Measurements from ENCODE around the gene C22orf15.

C22orf15 gene

DNA sequence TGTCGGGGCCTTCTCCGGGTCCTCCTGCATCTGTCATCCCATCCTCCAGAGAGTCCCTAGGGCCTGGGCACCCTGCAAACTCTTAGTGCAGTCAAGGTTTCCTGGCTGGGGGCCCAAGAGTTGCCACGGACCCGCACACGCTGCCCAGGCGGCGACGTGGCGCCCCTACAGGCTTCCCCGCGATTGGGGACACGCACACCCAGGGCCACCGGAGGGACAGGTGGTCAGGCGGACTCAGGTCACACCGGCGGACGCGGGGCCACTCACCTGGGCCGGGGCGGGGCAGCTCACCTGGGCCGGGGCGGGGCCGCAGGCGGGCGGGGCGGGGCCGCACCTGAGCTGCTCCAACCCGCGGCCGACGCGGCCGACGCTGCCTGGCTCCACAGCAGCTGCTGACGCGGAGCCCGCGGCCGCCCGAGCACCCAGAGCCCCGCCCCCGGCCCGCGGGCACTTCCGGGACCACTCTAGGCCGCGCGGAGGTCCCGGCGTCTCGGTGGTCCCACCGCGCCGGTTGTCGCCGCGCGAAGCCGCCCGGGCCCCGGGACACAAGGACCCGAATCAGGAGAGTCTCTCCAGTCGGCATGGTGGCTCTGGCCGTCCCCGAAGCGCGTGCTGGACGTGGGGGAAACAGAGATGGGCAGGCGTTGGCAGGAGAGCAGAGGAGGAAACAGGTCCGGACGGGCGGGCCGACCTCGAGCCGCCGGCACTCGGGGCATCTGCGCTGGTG lies 11.9 kb upstream of the C22orf15 start, which contains the start of gene ZNF70:
TSS of gene ZNF70 (minus strand) at position 399 of the 727 bp plus-strand sequence. CDS start 5,972 bp downstream, outside the sequence.
- peak; percentile 49 to 58 for DNase-seq (ENCODE audit: low read depth in 2 of 2)

DNA sequence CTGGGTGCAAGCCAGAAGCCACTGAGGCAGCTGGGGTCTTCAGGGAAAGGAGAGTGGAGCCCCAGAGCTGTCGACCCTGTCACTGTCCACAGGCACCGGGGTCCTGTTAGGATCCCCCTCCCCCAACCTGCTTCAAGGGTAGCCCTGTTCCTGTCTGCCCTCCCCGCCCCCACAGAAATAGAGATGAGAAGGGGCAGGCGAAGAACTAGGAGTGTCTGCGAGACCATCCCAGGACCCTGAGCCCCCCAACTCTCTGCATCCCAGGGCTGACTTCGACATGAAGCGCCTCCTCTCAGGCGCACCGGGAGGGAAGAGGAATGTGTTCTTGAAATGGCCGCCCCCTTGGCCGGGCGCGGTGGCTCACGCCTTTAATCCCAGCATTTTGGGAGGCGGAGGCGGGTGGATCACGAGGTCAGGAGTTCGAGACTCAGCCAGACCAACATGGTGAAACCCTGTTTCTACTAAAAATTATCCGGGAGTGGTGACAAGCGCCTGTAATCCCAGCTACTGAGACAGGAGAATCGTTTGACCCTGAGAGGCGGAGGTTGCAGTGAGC lies 11.3 kb upstream of the C22orf15 start:
- no peak for DNase-seq (ENCODE audit: low read depth in 2 of 2)

DNA sequence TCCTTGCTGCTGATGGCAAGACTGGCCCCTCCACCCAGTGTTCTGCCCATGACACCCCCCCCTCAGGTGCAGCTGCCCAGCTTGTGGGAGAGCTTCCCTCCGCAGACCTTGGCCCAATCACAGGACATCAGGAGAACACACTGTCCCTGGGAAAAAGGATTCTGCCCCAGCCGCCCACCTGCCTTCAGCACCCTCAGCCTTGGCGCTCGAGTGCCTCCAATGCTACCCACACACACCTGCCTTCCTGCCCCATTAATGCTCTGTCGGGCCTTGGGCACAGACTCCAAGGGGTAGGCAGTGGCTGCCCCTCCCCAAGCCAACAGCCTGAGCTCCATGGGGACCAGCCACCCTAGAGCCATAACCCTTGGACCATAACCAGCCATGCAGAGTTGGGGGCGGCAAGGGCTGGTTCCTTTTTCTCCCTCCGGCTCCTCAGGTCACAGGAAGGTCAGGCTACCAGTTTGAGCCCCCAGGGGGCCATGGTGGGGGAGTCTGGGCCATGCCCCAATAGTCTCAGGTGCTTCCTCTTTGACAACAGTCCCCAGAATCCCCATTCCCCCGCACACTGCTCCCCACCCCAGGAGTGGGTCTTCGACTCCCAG lies 10.6 kb upstream of the C22orf15 start:
- no peak for DNase-seq (ENCODE audit: low read depth in 2 of 2)

DNA sequence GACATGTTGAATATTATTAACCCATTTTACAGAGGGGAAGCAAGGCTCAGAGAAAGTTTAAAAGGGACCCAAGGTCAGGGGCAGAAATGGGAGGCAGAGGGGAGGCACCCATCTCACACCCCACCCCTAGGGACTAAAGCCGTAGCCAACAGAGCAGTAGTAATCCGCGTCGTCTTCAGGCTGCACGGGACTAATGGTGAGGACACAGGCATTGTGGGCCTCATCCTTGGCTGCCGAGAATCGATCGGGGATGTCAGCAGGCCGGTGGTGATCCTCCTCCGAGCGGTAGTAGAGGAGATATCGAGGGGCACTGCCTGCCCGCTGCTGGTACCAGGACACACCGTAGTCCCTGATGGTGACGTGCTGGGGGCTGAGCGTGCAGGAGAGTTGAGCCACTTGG lies 10.0 kb upstream of the C22orf15 start:
- DNase-seq (ENCODE audit: low read depth in 2 of 2): no peak

DNA sequence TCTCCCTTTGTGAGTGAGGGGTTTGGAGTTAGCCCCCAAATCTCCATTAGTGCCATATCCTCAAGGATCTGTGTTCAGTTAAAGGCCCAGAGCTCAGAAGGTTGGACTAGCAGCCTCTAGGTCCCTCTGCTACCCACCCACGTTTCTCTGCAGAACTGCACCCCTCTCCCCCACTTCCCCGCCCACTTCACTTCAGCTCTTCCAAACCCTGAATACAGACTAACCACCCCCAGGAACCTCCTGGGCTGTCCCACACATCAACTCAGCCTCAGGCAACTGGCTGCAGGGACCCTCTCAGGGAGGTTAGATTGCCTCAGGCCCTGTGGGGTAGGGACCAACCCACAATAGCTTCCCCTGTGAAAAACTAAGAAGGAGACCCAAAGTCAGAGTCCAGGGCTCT lies 9.4 kb upstream of the C22orf15 start:
- no peak for DNase-seq (ENCODE audit: low read depth in 2 of 2)

DNA sequence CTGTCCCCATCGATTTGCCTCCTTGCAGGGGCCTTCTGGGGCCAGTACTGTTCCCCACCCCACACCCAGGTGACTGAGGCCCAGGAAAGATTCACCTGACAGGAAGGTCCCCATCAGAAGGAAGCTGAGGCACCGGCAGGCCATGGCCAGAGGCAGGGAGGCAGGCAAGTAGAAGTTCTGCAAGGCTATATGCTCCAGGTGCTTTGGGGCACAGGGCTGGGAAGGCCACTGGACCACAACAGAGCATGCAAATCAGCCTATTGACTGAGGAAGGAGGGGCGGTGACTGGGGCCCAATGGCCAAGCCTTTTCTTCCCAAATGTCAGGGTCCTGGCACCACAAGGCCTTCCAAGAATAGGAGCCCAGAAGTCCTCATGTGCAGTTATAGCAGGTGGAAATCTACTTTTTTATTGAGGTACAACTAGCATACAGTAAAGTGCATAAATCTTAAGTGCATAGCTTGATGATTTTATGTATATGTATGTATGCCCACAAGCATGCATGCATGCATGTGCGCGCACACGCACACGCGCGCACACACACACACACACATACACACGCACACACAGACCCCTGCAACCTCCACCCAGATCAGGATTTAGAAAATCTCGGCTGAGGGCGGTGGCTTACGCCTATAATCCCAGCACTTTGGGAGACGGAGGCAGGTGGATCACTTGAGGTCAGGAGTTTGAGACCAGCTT lies 8.4 kb upstream of the C22orf15 start, which contains the start of gene VPREB3:
TSS of gene VPREB3 (minus strand) at position 206 of the 700 bp plus-strand sequence. CDS start at position 144, 62 bp downstream.
- no peak for DNase-seq (ENCODE audit: low read depth in 2 of 2)

DNA sequence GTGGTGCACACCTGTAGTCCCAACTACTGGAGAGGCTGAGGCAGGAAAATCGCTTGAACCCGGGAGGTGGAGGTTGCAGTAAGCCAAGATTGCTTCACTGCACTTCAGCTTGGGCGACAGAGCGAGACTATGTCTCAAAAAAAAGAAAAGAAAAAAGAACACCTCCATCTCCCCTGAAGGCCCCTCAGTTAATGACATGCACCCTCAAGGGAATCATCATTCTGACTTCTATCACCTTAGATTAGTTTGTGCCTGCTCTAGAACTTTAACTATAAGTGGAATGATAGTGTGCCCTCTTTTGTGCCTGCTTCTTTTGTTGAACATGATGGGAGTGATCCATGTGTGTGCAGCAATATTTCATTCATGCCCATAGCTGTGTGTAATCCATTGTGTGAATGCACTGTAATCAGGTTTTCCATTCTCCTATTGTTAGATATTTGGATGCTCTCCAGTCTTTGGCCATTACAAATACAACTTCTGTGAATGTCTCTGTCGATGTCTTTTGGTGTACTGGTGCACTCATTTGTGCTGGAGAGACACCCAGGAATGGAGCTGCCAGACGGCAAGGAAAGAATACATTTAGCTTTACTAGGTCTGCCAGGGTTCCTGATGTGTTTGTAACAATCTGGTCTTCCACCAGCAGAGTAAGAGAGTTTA lies 7.7 kb upstream of the C22orf15 start:
- no peak for DNase-seq (ENCODE audit: low read depth in 2 of 2)

DNA sequence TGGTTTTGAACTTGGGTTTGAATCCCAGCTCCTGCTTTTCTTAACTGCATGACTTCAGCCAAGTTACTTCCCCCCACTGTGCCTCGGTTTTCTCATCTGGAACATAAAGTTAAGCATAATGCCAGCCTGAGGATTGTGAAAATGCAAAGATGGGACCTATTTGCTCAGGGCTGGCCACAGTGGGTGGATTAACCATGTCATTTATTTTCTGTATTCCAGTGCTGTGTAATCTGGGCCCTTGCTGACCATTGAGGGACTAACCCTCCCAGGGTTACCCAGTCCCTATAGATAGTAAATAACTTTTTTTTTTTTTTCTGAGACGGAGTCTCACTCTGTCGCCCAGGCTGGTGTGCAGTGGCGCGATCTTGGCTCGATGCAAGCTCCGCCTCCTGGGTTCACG lies 7.1 kb upstream of the C22orf15 start:
- no peak for DNase-seq (ENCODE audit: low read depth in 2 of 2)

DNA sequence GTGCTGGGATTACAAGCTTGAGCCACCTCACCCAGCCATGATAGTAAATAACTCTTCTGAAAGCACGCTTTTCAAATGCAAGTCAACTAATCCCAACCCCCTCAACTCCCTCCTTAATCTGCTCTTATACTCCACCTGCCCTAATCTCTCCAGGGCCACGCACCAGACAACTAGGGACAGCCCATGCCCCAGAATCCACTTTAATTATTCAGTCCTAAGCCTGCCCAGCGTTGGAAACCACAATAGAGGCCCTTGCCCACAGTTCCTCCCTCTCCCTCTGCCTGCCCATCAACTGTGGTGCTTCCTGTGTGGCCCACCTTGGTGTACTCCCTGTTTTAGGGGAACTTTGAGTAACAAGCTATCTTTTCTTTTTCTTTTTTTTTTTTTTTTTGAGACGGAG lies 5.9 kb upstream of the C22orf15 start:
- DNase-seq (ENCODE audit: low read depth in 2 of 2): no peak

DNA sequence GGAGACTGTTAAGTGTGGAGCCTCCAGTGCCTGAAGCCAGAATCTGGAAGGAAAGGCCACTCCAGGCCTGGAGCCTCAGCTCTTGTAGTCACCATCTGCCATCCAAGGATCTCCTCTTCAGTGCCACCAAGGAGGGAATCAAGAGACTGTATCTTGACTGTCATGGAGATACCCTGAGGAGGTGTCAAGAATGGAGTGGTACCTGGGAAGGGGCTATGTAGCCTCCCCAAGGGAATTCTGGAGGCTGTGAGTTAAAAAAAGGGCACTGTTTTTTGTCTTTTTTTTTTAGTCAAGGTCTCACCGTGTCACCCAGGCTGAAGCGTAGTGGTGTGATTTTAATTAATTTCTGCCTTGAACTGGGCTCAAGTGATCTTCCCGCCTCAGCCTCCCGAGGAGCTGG lies 3.2 kb upstream of the C22orf15 start:
- DNase-seq (ENCODE audit: low read depth in 2 of 2): no peak

DNA sequence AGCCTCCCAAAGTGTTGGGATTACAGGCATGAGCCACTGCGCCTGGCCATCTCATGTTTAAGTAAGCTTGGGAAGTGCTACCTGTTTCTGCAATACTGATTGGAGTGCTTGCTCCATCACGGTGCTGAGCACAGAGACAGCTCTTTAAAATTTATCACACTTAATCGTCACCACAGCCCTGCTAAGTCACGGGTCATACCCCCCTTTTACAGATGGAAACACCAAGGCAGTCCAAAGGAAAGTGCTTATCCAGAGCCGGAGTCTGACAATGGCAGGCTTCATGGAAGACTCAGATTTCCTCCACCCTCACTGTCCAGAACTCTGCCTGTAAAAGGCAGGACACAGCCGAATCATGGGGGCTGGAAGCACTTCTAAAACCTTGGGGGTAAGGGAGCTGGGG lies 2.7 kb upstream of the C22orf15 start:
- DNase-seq (ENCODE audit: low read depth in 2 of 2): no peak

DNA sequence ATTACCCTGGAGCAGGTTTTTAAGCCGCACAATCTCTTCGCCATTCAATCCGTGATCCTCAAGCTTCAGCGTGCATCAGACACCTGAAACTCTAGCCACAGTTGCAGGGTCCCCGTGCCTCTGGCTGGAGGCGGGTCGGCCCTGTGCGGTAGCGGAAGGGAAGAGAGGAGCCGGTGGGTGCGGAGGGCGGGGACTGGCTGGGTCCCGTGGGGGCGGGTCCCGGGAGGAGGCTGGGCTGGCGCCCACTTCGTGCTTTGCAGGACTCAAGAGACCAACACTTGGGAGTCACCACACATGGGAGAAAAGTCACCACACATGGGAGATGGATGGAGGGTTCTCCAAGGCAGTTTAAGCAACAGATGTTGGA lies 772 bp downstream of the C22orf15 start:
- no peak for DNase-seq (ENCODE audit: low read depth in 2 of 2)

DNA sequence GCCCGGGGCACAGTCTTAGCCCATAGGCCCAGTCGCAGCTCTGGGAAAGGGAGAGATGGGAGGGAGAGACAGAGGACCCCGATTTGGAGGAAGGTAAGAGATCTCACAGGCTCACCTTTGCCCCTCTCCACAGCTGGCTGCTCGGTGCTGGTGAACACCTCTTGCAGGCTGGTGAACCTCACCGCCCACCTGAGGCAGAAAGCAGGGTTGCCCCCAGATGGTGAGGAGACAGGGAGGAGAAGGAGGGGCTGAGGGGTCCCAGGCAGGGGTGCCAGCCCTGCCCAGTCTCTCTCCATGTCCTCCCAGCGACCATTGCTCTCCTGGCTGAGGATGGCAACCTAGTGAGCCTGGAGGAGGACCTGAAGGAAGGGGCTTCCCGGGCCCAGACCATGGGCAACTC lies 1.2 kb downstream of the C22orf15 start:
- DNase-seq (ENCODE audit: low read depth in 2 of 2): no peak

DNA sequence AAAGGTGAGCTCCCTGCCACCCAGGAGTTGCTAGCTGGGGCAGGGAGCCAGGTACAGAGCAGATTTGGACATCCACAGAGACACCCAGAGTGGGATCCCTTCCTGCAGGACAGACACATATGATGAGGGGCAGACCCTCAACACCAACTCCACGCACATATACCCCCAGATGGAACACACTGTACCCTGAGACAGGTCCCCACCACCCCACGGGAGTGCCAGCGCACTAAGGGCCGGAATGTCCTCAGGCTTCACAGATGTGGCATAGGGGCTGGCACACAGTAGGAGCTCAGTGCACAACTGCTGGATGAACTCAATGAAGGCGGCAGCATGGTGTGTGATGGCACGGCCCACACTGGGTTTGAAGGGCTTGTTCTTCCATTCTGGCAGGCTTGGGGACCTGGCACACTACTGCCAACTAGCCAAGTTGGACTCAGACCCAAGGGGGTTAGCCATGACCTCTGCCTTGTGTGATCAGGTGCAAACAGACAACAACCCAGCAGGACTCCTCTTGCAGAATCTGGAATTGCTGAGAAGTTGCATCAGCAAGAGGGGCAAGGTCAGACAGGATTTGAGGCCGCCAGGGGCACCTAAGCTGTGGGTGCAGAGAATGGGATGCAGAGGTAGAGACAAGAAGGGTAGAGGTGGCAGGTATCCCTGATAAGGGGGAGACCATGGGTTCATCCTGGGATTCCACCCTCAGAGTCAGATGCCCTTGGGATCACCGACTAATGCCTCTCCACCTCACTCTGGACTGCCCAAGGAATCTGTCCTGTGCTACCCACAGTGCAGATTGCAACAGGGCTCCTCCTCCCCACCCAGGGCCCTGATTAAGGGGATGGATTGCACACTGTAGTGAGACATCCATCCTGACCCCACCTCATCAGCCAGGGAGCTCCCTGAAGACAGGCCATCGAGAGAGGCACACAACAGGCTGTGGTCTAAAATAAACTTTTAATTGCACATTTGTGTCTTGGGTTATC lies 2.4 kb downstream of the C22orf15 start:
- no peak for DNase-seq (ENCODE audit: low read depth in 2 of 2)

DNA sequence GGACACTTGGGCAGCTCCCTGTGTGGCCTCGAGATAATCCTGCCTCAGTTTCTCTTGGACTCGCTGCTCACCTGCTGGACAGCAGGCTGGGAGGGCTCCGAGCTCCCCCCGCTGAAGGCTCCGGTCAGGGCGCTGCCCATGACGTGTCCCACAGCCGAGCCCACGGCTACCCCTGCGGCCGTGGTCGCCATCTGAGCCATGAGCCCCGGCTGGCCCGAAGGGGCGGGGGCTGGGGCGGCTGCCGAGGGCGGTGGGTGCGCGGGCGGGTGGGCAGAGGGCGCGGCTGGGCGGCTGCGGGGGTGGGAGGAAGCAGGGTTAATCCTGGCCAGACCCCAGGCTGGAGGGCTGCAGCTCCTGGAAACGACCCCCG lies 4.5 kb downstream of the C22orf15 start:
- DNase-seq (ENCODE audit: low read depth in 2 of 2): no peak

DNA sequence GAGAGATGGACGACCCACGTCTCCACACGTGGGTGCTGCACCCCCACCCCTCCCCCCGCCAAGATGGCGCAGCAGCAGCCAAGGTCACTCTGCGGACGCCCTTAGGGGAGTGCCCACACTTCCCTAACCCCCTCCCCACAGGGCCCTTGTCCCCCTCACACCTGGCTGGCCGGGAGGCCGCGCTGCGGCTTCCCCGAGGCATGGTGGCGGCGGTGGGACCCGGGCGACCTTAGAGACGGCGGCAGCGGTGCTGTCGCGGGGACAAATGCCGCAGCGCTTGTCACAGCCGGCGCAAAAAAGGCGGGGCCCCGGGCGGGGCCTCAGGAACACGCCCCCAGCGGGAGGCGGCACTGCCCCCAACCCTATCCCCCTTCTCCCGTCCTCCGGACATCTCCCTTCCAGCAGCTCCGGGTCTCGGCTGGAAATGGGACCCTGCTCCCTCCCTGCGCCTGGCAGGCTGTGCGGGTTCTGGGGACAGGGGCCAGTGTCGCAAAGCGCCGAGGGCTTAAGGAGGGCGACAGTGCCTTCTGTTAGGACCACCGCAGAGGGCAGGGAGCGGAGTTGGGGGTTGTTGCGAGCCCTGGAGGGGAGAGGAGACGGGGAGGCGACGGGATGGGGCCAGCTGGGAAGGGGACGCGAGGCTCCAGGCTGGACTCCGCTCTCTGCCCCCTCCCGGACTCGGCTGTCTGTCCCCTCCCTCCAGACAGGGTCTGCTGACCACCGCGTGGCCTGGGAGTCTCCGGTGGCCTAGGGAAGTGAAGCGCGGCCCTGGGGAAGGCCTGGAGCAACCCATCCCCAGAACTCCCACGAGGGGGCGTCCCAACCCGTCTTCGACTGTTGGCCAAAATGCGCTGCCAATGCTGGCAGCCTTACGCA lies 5.1 kb downstream of the C22orf15 start, which contains the start of gene CHCHD10:
TSS of gene CHCHD10 (minus strand) at position 300 of the 876 bp plus-strand sequence. CDS start at position 202, 98 bp downstream.
- no peak for DNase-seq (ENCODE audit: low read depth in 2 of 2)

DNA sequence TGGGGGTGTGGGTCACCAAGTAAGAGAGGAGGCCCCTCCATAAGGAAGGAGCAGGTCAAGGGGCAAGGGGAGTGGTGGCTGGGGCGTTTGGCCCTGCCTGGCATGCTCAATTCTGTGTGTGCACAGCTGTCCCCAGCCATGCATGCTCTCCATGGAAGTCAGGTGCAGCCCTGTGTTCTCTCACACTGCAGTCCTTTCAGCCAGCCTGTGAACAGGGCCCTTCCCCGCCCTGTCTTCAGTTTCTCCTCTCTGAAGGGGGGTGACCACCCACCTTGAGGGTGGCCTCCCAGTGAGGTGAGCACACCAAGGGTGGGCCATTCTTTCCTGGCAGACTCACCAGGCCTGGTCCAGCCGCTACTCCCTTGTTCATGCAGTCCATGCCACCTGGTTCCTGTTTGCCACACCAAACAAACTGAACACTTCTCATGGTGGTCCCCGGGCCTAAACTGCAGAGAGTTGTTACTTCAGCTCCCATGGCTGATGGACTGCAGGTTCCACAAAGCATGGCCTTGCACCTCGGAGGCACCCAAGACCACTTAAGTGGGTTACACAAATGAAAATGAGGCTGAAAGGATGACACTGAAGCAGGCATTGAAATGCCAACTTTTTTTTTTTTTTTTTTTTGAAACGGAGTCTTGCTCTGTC lies 6.7 kb downstream of the C22orf15 start:
- no peak for DNase-seq (ENCODE audit: low read depth in 2 of 2)

DNA sequence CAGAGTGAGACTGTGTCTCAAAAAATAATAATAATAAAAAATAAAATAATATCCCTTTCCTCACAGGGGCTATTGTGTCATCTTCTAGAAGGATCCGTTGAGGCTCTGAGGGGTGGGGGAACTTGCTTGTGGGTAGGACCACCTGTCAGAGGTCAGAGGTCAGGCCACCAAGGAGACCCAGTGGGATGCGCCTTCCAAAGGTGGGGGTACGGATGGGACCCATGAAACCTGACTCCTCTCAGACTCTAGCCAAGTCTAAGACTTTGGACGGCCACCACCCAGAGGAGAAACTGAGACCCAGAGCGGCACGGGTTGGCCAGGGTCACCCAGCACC lies 9.5 kb downstream of the C22orf15 start:
- no peak for DNase-seq (ENCODE audit: low read depth in 2 of 2)
